ENCODE data around the gene SMC6.
A peak's percentile ranks its signal among the peaks of the same experiment; 100 is the strongest.

Gene SMC6

GRCh38 chr2:17646838-17647701 lies 106.5 kb downstream of the SMC6 start:
- DNase-seq (ENCODE audit: low read depth) = no peak

GRCh38 chr2:17646081-17646554 lies 107.5 kb downstream of the SMC6 start:
- peak; percentile 25 for DNase-seq (ENCODE audit: low read depth)

- DNase-seq (ENCODE audit: low read depth) = no peak
Measured at GRCh38 chr2:17644997-17645720, 108.5 kb downstream of the SMC6 start.

GRCh38 chr2:17643031-17643615 lies 110.5 kb downstream of the SMC6 start:
- no peak for DNase-seq (ENCODE audit: low read depth)

GRCh38 chr2:17640406-17640805 lies 113.2 kb downstream of the SMC6 start:
- no peak for DNase-seq (ENCODE audit: low read depth)

GRCh38 chr2:17638196-17638743 lies 115.3 kb downstream of the SMC6 start:
- DNase-seq (ENCODE audit: low read depth) = no peak

- no peak for DNase-seq (ENCODE audit: low read depth)
Measured at GRCh38 chr2:17637131-17637906, 116.3 kb downstream of the SMC6 start.

GRCh38 chr2:17636257-17636656 lies 117.4 kb downstream of the SMC6 start:
- DNase-seq (ENCODE audit: low read depth) = no peak

GRCh38 chr2:17634997-17635396 lies 118.6 kb downstream of the SMC6 start:
- no peak for DNase-seq (ENCODE audit: low read depth)

GRCh38 chr2:17630089-17630488 lies 123.5 kb downstream of the SMC6 start:
- no peak for DNase-seq (ENCODE audit: low read depth)

- DNase-seq (ENCODE audit: low read depth) = no peak
Measured at GRCh38 chr2:17628349-17629261, 125.0 kb downstream of the SMC6 start.

GRCh38 chr2:17627434-17627833 lies 126.2 kb downstream of the SMC6 start:
- DNase-seq (ENCODE audit: low read depth) = no peak

GRCh38 chr2:17626986-17627385 lies 126.6 kb downstream of the SMC6 start:
- DNase-seq (ENCODE audit: low read depth) = no peak

- DNase-seq (ENCODE audit: low read depth) = no peak
Measured at GRCh38 chr2:17625446-17625845, 128.2 kb downstream of the SMC6 start.

GRCh38 chr2:17621781-17622180 lies 131.8 kb downstream of the SMC6 start:
- no peak for DNase-seq (ENCODE audit: low read depth)

GRCh38 chr2:17620841-17621240 lies 132.8 kb downstream of the SMC6 start:
- DNase-seq (ENCODE audit: low read depth) = no peak

GRCh38 chr2:17620280-17620679 lies 133.3 kb downstream of the SMC6 start:
- DNase-seq (ENCODE audit: low read depth) = no peak

- no peak for DNase-seq (ENCODE audit: low read depth)
Measured at GRCh38 chr2:17617955-17618354, 135.7 kb downstream of the SMC6 start.

GRCh38 chr2:17617516-17617915 lies 136.1 kb downstream of the SMC6 start:
- DNase-seq (ENCODE audit: low read depth) = no peak

GRCh38 chr2:17616405-17616804 lies 137.2 kb downstream of the SMC6 start:
- DNase-seq (ENCODE audit: low read depth) = no peak
